ENCODE data around the gene KLHL7. TPM values are rescaled to one million over a fixed set of nuclear protein-coding genes. Genes with fewer than 3 reads are reported as not detected.

Gene KLHL7
- total RNA-seq, 1 donor from 2014 or later: 38.7 TPM

DNA sequence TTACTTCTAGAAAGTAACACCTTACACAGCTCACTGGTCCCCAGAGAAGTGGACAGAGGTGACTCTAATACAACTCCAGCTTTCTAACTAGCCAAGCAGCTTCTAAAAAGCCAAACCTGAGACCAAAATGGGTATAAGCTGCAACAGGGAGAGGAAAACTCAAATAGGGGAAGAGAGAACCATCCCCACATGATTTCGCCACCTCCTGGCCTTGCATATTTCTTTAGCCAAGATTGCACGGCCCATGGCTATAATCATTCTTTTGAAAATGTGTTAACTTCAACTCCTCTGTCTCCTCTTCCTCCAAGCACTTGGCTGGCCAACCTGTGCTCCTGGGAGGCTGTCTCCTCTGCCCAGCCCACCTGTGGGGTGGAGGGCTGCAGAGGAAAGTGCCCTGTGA is 104.9 kb downstream of the KLHL7 start:
- Mint-ChIP-seq H3K9me3 (ENCODE audit: unreplicated experiment) (no peaks in the 10 kb centered on the region), H3K4me3 (ENCODE audit: unreplicated experiment) (no peak overlapping the region), H3K36me3 (ENCODE audit: low read depth, unreplicated experiment) (peaks cover 2% of the 10 kb centered on the region), H3K27me3 (ENCODE audit: low read depth, unreplicated experiment) (peaks cover 24% of the 10 kb centered on the region), H3K27ac (ENCODE audit: unreplicated experiment) (no peak overlapping the region), H3K4me1 (ENCODE audit: low read depth, unreplicated experiment) (no peaks in the 10 kb centered on the region)
- Histone ChIP-seq H3K4me2 (ENCODE audit: low read length) (no peak overlapping the region), H3K79me2 (ENCODE audit: insufficient read depth, low read length) (no peaks in the 10 kb centered on the region), H3K4me1 (ENCODE audit: insufficient read depth, low read length) (no peaks in the 10 kb centered on the region), H2AFZ (ENCODE audit: low read depth, low read length) (no peak overlapping the region), H3K9ac (ENCODE audit: low read length) (no peak overlapping the region), H3K27me3 (ENCODE audit: insufficient read depth, low read length) (no peaks in the 10 kb centered on the region), H3K27ac (ENCODE audit: low read depth, low read length) (no peak overlapping the region), H3K9me3 (ENCODE audit: insufficient read depth, low read depth, low read length) (peaks cover 2% of the 10 kb centered on the region), H3K36me3 (ENCODE audit: insufficient read depth, low read length) (no peaks in the 10 kb centered on the region), H4K20me1 (ENCODE audit: insufficient read depth, low read length) (no peaks in the 10 kb centered on the region), H3K4me3 (ENCODE audit: insufficient read depth, low read depth, low read length) (no peak overlapping the region)
- no peak for DNase-seq (ENCODE audit: low read depth)
- no peak for FAIRE-seq
- TF ChIP-seq, protein P1, sequence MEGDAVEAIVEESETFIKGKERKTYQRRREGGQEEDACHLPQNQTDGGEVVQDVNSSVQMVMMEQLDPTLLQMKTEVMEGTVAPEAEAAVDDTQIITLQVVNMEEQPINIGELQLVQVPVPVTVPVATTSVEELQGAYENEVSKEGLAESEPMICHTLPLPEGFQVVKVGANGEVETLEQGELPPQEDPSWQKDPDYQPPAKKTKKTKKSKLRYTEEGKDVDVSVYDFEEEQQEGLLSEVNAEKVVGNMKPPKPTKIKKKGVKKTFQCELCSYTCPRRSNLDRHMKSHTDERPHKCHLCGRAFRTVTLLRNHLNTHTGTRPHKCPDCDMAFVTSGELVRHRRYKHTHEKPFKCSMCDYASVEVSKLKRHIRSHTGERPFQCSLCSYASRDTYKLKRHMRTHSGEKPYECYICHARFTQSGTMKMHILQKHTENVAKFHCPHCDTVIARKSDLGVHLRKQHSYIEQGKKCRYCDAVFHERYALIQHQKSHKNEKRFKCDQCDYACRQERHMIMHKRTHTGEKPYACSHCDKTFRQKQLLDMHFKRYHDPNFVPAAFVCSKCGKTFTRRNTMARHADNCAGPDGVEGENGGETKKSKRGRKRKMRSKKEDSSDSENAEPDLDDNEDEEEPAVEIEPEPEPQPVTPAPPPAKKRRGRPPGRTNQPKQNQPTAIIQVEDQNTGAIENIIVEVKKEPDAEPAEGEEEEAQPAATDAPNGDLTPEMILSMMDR (IDR thresholded peaks at IDR 0.05; ENCODE audit: insufficient read depth, low read depth, low read length): no peak
- no peak for TF ChIP-seq EZH2 (IDR thresholded peaks at IDR 0.05; ENCODE audit: insufficient read depth, low read length)

GRCh38 chr7:23211589-23211988 is 106.0 kb downstream of the KLHL7 start:
- Mint-ChIP-seq H3K27ac (ENCODE audit: unreplicated experiment) (no peak overlapping the region), H3K9me3 (ENCODE audit: unreplicated experiment) (no peaks in the 10 kb centered on the region), H3K4me1 (ENCODE audit: low read depth, unreplicated experiment) (no peaks in the 10 kb centered on the region), H3K27me3 (ENCODE audit: low read depth, unreplicated experiment) (peaks cover 18% of the 10 kb centered on the region), H3K4me3 (ENCODE audit: unreplicated experiment) (no peak overlapping the region), H3K36me3 (ENCODE audit: low read depth, unreplicated experiment) (peaks cover 2% of the 10 kb centered on the region)
- H3K4me3 ChIP-seq (ENCODE audit: insufficient read depth, low read depth, low read length): no peak overlapping the region
- H4K20me1 ChIP-seq (ENCODE audit: insufficient read depth, low read length): no peaks in the 10 kb centered on the region
- TF ChIP-seq EZH2 (IDR thresholded peaks at IDR 0.05; ENCODE audit: insufficient read depth, low read length): no peak
- TF ChIP-seq, protein P1 (IDR thresholded peaks at IDR 0.05; ENCODE audit: insufficient read depth, low read depth, low read length): no peak
- H3K4me2 ChIP-seq (ENCODE audit: low read length): no peak overlapping the region
- no peaks in the 10 kb centered on the region for H3K4me1 ChIP-seq (ENCODE audit: insufficient read depth, low read length)
- H3K27me3 ChIP-seq (ENCODE audit: insufficient read depth, low read length): no peaks in the 10 kb centered on the region
- H3K9me3 ChIP-seq (ENCODE audit: insufficient read depth, low read depth, low read length): no peaks in the 10 kb centered on the region
- H3K36me3 ChIP-seq (ENCODE audit: insufficient read depth, low read length): no peaks in the 10 kb centered on the region
- H3K27ac ChIP-seq (ENCODE audit: low read depth, low read length): no peak overlapping the region
- no peaks in the 10 kb centered on the region for H3K79me2 ChIP-seq (ENCODE audit: insufficient read depth, low read length)
- no peak overlapping the region for H2AFZ ChIP-seq (ENCODE audit: low read depth, low read length)
- FAIRE-seq: no peak
- no peak for DNase-seq (ENCODE audit: low read depth)
- H3K9ac ChIP-seq (ENCODE audit: low read length): no peak overlapping the region

- Histone ChIP-seq H3K79me2 (ENCODE audit: insufficient read depth, low read length) (no peaks in the 10 kb centered on the region), H3K9ac (ENCODE audit: low read length) (no peak overlapping the region), H3K36me3 (ENCODE audit: insufficient read depth, low read length) (no peaks in the 10 kb centered on the region), H3K4me2 (ENCODE audit: low read length) (no peak overlapping the region), H2AFZ (ENCODE audit: low read depth, low read length) (no peak overlapping the region), H4K20me1 (ENCODE audit: insufficient read depth, low read length) (no peaks in the 10 kb centered on the region), H3K27me3 (ENCODE audit: insufficient read depth, low read length) (no peaks in the 10 kb centered on the region), H3K27ac (ENCODE audit: low read depth, low read length) (no peak overlapping the region), H3K4me1 (ENCODE audit: insufficient read depth, low read length) (no peaks in the 10 kb centered on the region), H3K4me3 (ENCODE audit: insufficient read depth, low read depth, low read length) (no peak overlapping the region), H3K9me3 (ENCODE audit: insufficient read depth, low read depth, low read length) (no peaks in the 10 kb centered on the region)
- no peak for TF ChIP-seq EZH2 (IDR thresholded peaks at IDR 0.05; ENCODE audit: insufficient read depth, low read length)
- TF ChIP-seq, protein P1 (IDR thresholded peaks at IDR 0.05; ENCODE audit: insufficient read depth, low read depth, low read length): no peak
- H3K27ac Mint-ChIP-seq (ENCODE audit: unreplicated experiment): no peak overlapping the region
- FAIRE-seq: no peak
- peaks cover 13% of the 10 kb centered on the region for H3K27me3 Mint-ChIP-seq (ENCODE audit: low read depth, unreplicated experiment)
- H3K4me3 Mint-ChIP-seq (ENCODE audit: unreplicated experiment): no peak overlapping the region
- no peak for DNase-seq (ENCODE audit: low read depth)
- H3K36me3 Mint-ChIP-seq (ENCODE audit: low read depth, unreplicated experiment): peaks cover 2% of the 10 kb centered on the region
- no peaks in the 10 kb centered on the region for H3K9me3 Mint-ChIP-seq (ENCODE audit: unreplicated experiment)
- H3K4me1 Mint-ChIP-seq (ENCODE audit: low read depth, unreplicated experiment): no peaks in the 10 kb centered on the region
Observed at GRCh38 chr7:23212395-23212794, 106.8 kb downstream of the KLHL7 start.

Measured in astrocyte (in vitro differentiated cells and primary cell).